Dermis lymphatic vessel endothelial cell (primary cell): ENCODE measurements around the gene RECK. TPM values are rescaled to one million over a fixed set of nuclear protein-coding genes. Genes with fewer than 3 reads are reported as not detected.

Experiments
- total RNA-seq: library from RNA; depleted of rRNA; stranded (reverse); fragments of >200 nt; gene quantifications from 2 replicates; pipeline ENCODE4 v1.2.1, GENCODE V29; 2014

Gene RECK
- 29.6 and 29.9 TPM in 2 replicates for total RNA-seq

DNA sequence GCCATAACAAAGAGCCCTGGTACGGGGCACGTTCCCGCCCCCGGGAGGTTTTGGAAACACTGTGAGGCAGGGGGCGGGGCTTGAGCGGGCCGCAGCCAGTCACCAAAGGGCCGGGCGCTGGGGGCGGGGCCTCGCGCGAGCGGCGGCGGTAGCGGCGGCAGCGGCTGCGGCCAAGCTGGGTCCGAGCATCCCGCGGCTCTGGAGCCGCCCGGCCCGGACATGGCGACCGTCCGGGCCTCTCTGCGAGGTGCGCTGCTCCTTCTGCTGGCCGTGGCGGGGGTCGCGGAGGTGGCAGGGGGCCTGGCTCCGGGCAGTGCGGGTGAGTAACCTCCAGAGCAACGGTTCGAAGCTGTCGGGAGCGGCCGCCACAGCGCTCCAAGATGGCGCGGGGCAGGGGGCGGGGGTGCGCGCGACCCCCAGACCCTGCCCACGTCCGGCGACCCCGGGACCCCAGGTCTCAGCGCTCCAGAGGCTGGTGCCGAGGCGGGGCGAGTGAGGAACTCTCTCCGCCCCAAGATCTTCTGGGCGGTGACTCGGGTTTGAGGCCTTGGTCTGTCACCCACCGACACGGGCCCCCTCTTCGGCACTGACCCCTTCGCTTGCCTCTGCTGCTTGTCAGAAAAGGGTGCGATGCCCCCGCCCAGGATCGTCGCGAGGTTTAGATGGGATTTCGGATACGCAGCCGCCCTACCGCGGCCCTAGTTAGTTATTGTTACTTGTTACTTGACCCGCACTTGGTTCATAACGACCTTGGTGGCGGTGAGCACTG lies at the start of gene RECK:
Gene RECK (plus strand): TSS at position 134 of the 769 bp plus-strand sequence. CDS start 86 bp downstream, at position 220.

DNA sequence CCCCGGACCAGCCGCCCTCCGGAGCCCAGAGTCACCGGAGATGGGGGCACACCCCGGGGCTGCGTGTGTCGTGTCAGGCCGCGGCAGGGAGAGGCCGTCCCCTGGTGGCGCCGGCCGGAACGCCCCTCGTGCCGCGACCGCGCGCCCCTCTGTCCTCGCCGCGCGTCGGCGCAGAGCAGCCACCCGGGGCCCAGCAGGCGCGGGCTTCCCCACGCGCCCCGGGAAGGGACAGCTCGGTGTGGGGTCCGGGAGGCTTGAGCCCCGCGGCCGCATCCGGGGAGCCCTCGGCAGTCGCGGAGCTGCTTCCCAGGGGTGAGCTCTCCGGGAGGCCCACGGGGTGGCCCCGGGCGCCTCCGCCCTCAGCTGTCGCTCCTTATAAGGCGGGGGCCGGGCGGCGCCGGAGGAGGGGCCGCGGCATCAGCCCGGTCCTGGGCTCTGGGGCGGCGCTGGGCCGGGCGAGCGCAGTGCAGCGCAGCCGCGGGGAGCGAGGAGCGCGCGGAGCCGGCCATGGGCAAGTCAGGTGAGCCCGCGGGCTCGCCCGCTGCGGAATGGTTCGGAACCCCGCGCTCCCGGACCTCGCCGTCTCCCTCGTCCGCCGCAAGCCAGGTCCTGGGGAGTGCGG lies 99.7 kb downstream of the RECK start, which contains the start of gene GLIPR2:
Gene GLIPR2 (plus strand): TSS at position 462 of the 622 bp plus-strand sequence. CDS start 46 bp downstream, at position 508.

GRCh38 chr9:36169166-36169565 lies 132.5 kb downstream of the RECK start, which contains the start of gene CCIN:
Gene CCIN (plus strand): TSS chr9:36169388. CDS start chr9:36169503, 115 bp downstream.

Other genes with a start within 250 kb of the RECK start
- 0.43 and 0.98 TPM in 2 replicates for gene NPR2, start 245.3 kb upstream of the RECK start, total RNA-seq
- gene SPAG8, start 224.7 kb upstream of the RECK start, total RNA-seq, result not detected in 2 replicates
- 4.6 and 5.7 TPM in 2 replicates for gene HINT2, start 221.9 kb upstream of the RECK start, total RNA-seq
- gene FAM221B, start 208.2 kb upstream of the RECK start, total RNA-seq, result not detected in 2 replicates
- 0.11 and 0.17 TPM in 2 replicates for gene TMEM8B, start 207.7 kb upstream of the RECK start, total RNA-seq
- not detected in 2 replicates for gene OR13J1, start 166.5 kb upstream of the RECK start, total RNA-seq
- 0.43 and 0.98 TPM in 2 replicates for gene HRCT1, start 130.7 kb upstream of the RECK start, total RNA-seq
- 1.0 and 1.4 TPM in 2 replicates for gene SPAAR, start 127.4 kb upstream of the RECK start, total RNA-seq
- gene OR2S2, start 78.8 kb upstream of the RECK start, total RNA-seq, result not detected in 2 replicates
- gene GLIPR2, start 99.8 kb downstream of the RECK start, total RNA-seq, result 80.9 and 112 TPM in 2 replicates
- gene CCIN, start 132.5 kb downstream of the RECK start, total RNA-seq, result 0.09 and 0.11 TPM in 2 replicates
- gene CLTA, start 154.0 kb downstream of the RECK start, total RNA-seq, result 220 and 275 TPM in 2 replicates
- 9.9 and 11.9 TPM in 2 replicates for gene GNE, start 221.5 kb downstream of the RECK start, total RNA-seq